Keratinocyte (primary cell): ENCODE results near the gene TOX2. TPM values are rescaled to one million over a fixed set of nuclear protein-coding genes. Genes with fewer than 3 reads are reported as not detected.

ENCODE experiments used
- DNase-seq: peaks from one replicate; pipeline ENCODE4 v3.0.0-alpha.2; 2011; ENCODE audit warnings: low read depth, missing footprints, low spot score
- FAIRE-seq: peaks from 2 replicates; lab custom pipeline; 2011; peaks lifted over from hg19 to GRCh38; lab: Jason Lieb, UNC
- H2AFZ ChIP-seq: 2 replicates; pipeline ENCODE4 v1.6.0; 2012; ENCODE audit warnings: low read length, control low read depth, inconsistent platforms; ENCODE audit not compliant: control insufficient read depth
- H3K27ac ChIP-seq: 2 replicates; pipeline ENCODE4 v1.5.1; 2011; ENCODE audit warnings: low read length; ENCODE audit not compliant: control insufficient read depth, insufficient read depth
- H3K27me3 ChIP-seq: 3 replicates; pipeline ENCODE4 v1.6.0; 2011; ENCODE audit warnings: low read length; ENCODE audit not compliant: control insufficient read depth, insufficient read depth; ENCODE audit errors: extremely low read depth
- H3K36me3 ChIP-seq, 2 experiments: 2 replicates in 1 of 2; 3 replicates in 1 of 2; pipeline ENCODE4 v1.5.1; 2011; ENCODE audit warnings: low read length in 2 of 2, mild to moderate bottlenecking in 1 of 2; ENCODE audit not compliant: control insufficient read depth in 2 of 2, insufficient read depth in 2 of 2; ENCODE audit errors: extremely low read depth in 1 of 2
- H3K4me1 ChIP-seq: 3 replicates; pipeline ENCODE4 v1.5.1; 2011; ENCODE audit warnings: low read length; ENCODE audit not compliant: control insufficient read depth, insufficient read depth; ENCODE audit errors: extremely low read depth
- H3K4me2 ChIP-seq: 3 replicates; pipeline ENCODE4 v1.6.0; 2011; ENCODE audit warnings: low read depth, low read length; ENCODE audit not compliant: control insufficient read depth, insufficient read depth; ENCODE audit errors: extremely low read depth
- H3K4me3 ChIP-seq, 3 experiments: fragments of 200-600 bp in 1 of 3; sonication (generic) in 1 of 3; 2 replicates in 2 of 3; 3 replicates in 1 of 3; pipeline ENCODE4 v1.5.1; 2011 to 2016; ENCODE audit warnings: low read length in 3 of 3, mild to moderate bottlenecking in 3 of 3, control low read depth in 2 of 3, inconsistent platforms in 1 of 3, low read depth in 1 of 3, mixed read lengths in 1 of 3, mixed run types in 1 of 3, moderate library complexity in 1 of 3; ENCODE audit not compliant: control insufficient read depth in 2 of 3, insufficient read depth in 2 of 3; ENCODE audit errors: extremely low read depth in 1 of 3
- H3K79me2 ChIP-seq: 2 replicates; pipeline ENCODE4 v1.6.0; 2012; ENCODE audit warnings: low read length; ENCODE audit not compliant: control insufficient read depth, insufficient read depth
- H3K9ac ChIP-seq: 3 replicates; pipeline ENCODE4 v1.6.0; 2011; ENCODE audit warnings: low read length; ENCODE audit not compliant: control insufficient read depth, insufficient read depth; ENCODE audit errors: extremely low read depth
- H3K9me1 ChIP-seq: 3 replicates; pipeline ENCODE4 v1.6.0; 2011; ENCODE audit warnings: low read length; ENCODE audit not compliant: control insufficient read depth, insufficient read depth; ENCODE audit errors: extremely low read depth
- H3K9me3 ChIP-seq: 2 replicates; pipeline ENCODE4 v1.5.1; 2012; ENCODE audit warnings: low read depth, low read length; ENCODE audit not compliant: control insufficient read depth
- H4K20me1 ChIP-seq: 3 replicates; pipeline ENCODE4 v1.6.0; 2011; ENCODE audit warnings: low read length; ENCODE audit not compliant: control insufficient read depth, insufficient read depth; ENCODE audit errors: extremely low read depth
- CTCF ChIP-seq, 3 experiments: IDR thresholded peaks in 1 of 3; conservative IDR thresholded peaks in 1 of 3; optimal IDR thresholded peaks in 1 of 3; 2 replicates in 2 of 3; 3 replicates in 1 of 3; pipeline versions ENCODE3 to v1.5.1; 2011; ENCODE audit warnings: low read length in 3 of 3, mild to moderate bottlenecking in 3 of 3, moderate library complexity in 2 of 3, control low read depth in 1 of 3, inconsistent platforms in 1 of 3; ENCODE audit not compliant: insufficient read depth in 2 of 3; ENCODE audit errors: extremely low read depth in 1 of 3
- EZH2 ChIP-seq: IDR thresholded peaks from one replicate; pipeline ENCODE4 v1.6.1; 2012; ENCODE audit warnings: inconsistent platforms, mild to moderate bottlenecking, low read length, moderate library complexity
- dilution Hi-C: fragments of 300-500 bp; cut with MboI; formaldehyde crosslinking; loops from one replicate; pipeline ENCODE4 v1.7.0; 2020; ENCODE audit warnings: low sequenced_read_pairs; ENCODE audit not compliant: extremely low pct_ligation_motif_present
- polyA plus RNA-seq, 5 experiments: library from polyadenylated mRNA; depleted of rRNA in 3 of 5; stranded (reverse) in 3 of 5; stranded (forward) in 1 of 5; unstranded in 1 of 5; fragments of >200 nt; gene quantifications; 1 replicate in 1 of 5; 2 replicates in 3 of 5; 3 replicates in 1 of 5; pipeline versions ENCODE4 v1.2.1 to v1.2.3, GENCODE V29; 2011 to 2012; ENCODE audit warnings: missing spikeins in 2 of 5, low read depth in 1 of 5, low replicate concordance in 1 of 5

The TOX2 gene
- polyA plus RNA-seq, 1 donor (not counting 4 experiments of a cell fraction or from before 2014, with no cell fraction given): 0.20 TPM

- H3K4me1 ChIP-seq: peaks cover 11% of the 10 kb centered on the region
- FAIRE-seq (no peak), DNase-seq (no peak)
- H3K4me3 ChIP-seq: no peak overlapping the region
- no peak overlapping the region for H3K27ac ChIP-seq
- no peak overlapping the region for H2AFZ ChIP-seq
- no peaks in the 10 kb centered on the region for H3K27me3 ChIP-seq
- H4K20me1 ChIP-seq: no peaks in the 10 kb centered on the region
- H3K9me3 ChIP-seq: no peaks in the 10 kb centered on the region
- no peak overlapping the region for H3K4me2 ChIP-seq
- dilution Hi-C loops: no loop called here
- TF ChIP-seq CTCF (optimal IDR thresholded peaks at IDR 0.05 in 1 of 3, IDR thresholded peaks at IDR 0.05 in 1 of 3, conservative IDR thresholded peaks at IDR 0.05 in 1 of 3; ENCODE audit: extremely low read depth in 1 of 3, insufficient read depth in 2 of 3, low read length in 3 of 3) (no peak), EZH2 (no peak)
- H3K79me2 ChIP-seq: no peaks in the 10 kb centered on the region
- no peak overlapping the region for H3K9ac ChIP-seq
- no peaks in the 10 kb centered on the region for H3K36me3 ChIP-seq
- no peaks in the 10 kb centered on the region for H3K9me1 ChIP-seq
Measured at GRCh38 chr20:43979576-43980105, 65.0 kb downstream of the TOX2 start.

- Histone ChIP-seq H3K79me2 (no peaks in the 10 kb centered on the region), H3K36me3 (no peaks in the 10 kb centered on the region), H3K4me1 (no peaks in the 10 kb centered on the region), H2AFZ (no peak overlapping the region), H3K27me3 (no peaks in the 10 kb centered on the region), H3K9me3 (no peaks in the 10 kb centered on the region), H3K27ac (no peak overlapping the region), H3K9me1 (no peaks in the 10 kb centered on the region), H3K9ac (no peak overlapping the region), H3K4me3 (no peak overlapping the region), H4K20me1 (no peaks in the 10 kb centered on the region), H3K4me2 (no peak overlapping the region)
- TF ChIP-seq CTCF (optimal IDR thresholded peaks at IDR 0.05 in 1 of 3, IDR thresholded peaks at IDR 0.05 in 1 of 3, conservative IDR thresholded peaks at IDR 0.05 in 1 of 3; ENCODE audit: extremely low read depth in 1 of 3, insufficient read depth in 2 of 3, low read length in 3 of 3): no peak
- no peak for TF ChIP-seq EZH2
- dilution Hi-C loops: no loop called here
- FAIRE-seq: no peak
- DNase-seq: no peak
Measured at GRCh38 chr20:43981540-43981939, 66.9 kb downstream of the TOX2 start.
